ENCODE measurements around the gene KIF23. TPM values are rescaled to one million over a fixed set of nuclear protein-coding genes. Genes with fewer than 3 reads are reported as not detected.

The KIF23 gene
- polyA plus RNA-seq, 3 donors = 1.5 to 8.1 (median 1.8) TPM

DNA sequence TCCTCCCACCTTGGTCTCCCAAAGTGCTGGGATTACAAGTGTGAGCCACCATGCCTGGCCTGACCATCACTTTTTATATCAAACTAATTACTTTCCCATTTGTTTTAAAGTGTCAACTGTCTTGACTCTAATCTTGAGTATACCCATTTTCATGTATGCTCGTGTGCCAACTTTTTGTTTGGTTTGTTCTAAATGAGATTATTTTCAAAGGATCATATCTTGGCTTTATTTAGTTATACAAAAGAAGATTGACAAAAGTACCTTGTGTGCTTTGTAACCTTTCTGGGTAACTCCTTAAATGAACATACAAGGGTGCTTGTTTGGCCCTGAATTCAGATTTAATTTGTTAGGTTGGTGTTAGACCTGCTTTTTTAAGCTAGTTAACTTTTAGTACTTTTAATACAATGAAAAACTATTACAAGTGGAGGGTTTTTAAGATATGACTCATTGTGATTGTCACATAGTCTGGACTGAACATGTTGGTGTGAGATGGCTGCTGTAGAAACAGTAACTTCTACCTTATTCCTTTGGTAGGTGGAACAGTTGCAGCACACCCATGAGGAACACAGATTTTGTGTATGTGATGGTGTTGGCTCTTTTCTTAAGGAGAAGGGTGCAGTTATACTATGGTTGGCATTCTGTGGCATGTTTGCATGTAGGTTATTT, 10.7 kb downstream of the KIF23 start:
- H3K9me3 ChIP-seq (replicated peaks in 1 of 2; ENCODE audit: control insufficient read depth in 1 of 2, insufficient read depth in 1 of 2, low read length in 2 of 2) = no peaks in the 10 kb centered on the region
- Mint-ChIP-seq H3K4me3 (no peak overlapping the region), H3K27ac (peak overlapping the region in 1 of 7 donors; percentile 63), H3K27me3 (ENCODE audit: low read depth in 3 of 3) (peaks cover 0 to under 1% (median 0%) of the 10 kb centered on the region in 3 donors), H3K4me1 (no peaks in the 10 kb centered on the region), H3K9me3 (no peaks in the 10 kb centered on the region), H3K36me3 (peaks cover 51 to 80% of the 10 kb centered on the region in 2 donors)
- H2AFZ ChIP-seq (ENCODE audit: insufficient read depth, low read depth, low read length, poor library complexity, severe bottlenecking) = no peak overlapping the region
- H3K4me2 ChIP-seq (replicated peaks; ENCODE audit: extremely low read depth, low read length, poor library complexity, severe bottlenecking) = no peak overlapping the region
- H3K4me1 ChIP-seq (ENCODE audit: control insufficient read depth in 1 of 2, insufficient read depth in 2 of 2, low read length in 2 of 2) = no peaks in the 10 kb centered on the region
- H3K4me3 ChIP-seq (replicated peaks in 1 of 3; ENCODE audit: low read depth in 2 of 3, low read length in 3 of 3) = no peak overlapping the region
- no peak overlapping the region for H3K27ac ChIP-seq (ENCODE audit: low read depth in 1 of 2, low read length in 2 of 2)
- no peak for DNase-seq
- peaks cover 43 to 93% of the 10 kb centered on the region in 2 donors for H3K36me3 ChIP-seq (replicated peaks in 1 of 2; ENCODE audit: control insufficient read depth in 1 of 2, insufficient read depth in 2 of 2, low read length in 2 of 2)
- peaks cover 15% of the 10 kb centered on the region for H3K79me2 ChIP-seq (ENCODE audit: insufficient read depth, low read length)
- no peaks in the 10 kb centered on the region for H3K27me3 ChIP-seq (ENCODE audit: control insufficient read depth in 2 of 2, insufficient read depth in 2 of 2, low read length in 2 of 2)
- intact Hi-C loops (cut with micrococcal nuclease) = no loop called here
- TF ChIP-seq, protein P1, sequence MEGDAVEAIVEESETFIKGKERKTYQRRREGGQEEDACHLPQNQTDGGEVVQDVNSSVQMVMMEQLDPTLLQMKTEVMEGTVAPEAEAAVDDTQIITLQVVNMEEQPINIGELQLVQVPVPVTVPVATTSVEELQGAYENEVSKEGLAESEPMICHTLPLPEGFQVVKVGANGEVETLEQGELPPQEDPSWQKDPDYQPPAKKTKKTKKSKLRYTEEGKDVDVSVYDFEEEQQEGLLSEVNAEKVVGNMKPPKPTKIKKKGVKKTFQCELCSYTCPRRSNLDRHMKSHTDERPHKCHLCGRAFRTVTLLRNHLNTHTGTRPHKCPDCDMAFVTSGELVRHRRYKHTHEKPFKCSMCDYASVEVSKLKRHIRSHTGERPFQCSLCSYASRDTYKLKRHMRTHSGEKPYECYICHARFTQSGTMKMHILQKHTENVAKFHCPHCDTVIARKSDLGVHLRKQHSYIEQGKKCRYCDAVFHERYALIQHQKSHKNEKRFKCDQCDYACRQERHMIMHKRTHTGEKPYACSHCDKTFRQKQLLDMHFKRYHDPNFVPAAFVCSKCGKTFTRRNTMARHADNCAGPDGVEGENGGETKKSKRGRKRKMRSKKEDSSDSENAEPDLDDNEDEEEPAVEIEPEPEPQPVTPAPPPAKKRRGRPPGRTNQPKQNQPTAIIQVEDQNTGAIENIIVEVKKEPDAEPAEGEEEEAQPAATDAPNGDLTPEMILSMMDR (IDR thresholded peaks at IDR 0.05) = no peak
- no peaks in the 10 kb centered on the region for H4K20me1 ChIP-seq (ENCODE audit: insufficient read depth, low read length)
- H3K9ac ChIP-seq (ENCODE audit: insufficient read depth, low read length, poor library complexity, severe bottlenecking) = no peak overlapping the region
- WGBS (ENCODE audit: insufficient coverage) = no CpG with 5 or more reads among the region's 1 CpG

DNA sequence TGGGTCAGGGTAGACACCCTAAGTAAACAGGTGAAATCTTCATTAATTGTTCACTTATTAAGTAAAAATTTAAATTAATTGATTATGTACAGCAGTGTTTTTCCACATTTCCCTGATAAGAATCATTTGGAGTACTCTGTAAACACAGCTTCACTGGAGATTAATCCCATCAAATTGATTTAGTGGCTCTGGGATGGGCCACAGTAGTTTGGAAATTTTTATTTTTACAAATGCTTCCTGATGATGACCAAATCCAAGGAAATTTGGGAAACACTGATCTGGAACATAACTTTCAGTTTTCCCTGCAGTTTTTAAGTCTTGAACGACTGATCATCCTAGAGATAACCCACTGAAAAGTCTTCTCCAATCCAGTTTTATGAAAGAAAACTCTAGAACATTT, 19.7 kb downstream of the KIF23 start:
- TF ChIP-seq, protein P1 (IDR thresholded peaks at IDR 0.05) = no peak
- DNase-seq = no peak
- Histone ChIP-seq H3K4me2 (replicated peaks; ENCODE audit: extremely low read depth, low read length, poor library complexity, severe bottlenecking) (no peak overlapping the region), H4K20me1 (ENCODE audit: insufficient read depth, low read length) (no peaks in the 10 kb centered on the region), H3K36me3 (replicated peaks in 1 of 2; ENCODE audit: control insufficient read depth in 1 of 2, insufficient read depth in 2 of 2, low read length in 2 of 2) (peaks cover 9 to 69% of the 10 kb centered on the region in 2 donors), H3K27ac (ENCODE audit: low read depth in 1 of 2, low read length in 2 of 2) (no peak overlapping the region), H3K27me3 (ENCODE audit: control insufficient read depth in 2 of 2, insufficient read depth in 2 of 2, low read length in 2 of 2) (no peaks in the 10 kb centered on the region), H3K79me2 (ENCODE audit: insufficient read depth, low read length) (peaks cover 23% of the 10 kb centered on the region), H2AFZ (ENCODE audit: insufficient read depth, low read depth, low read length, poor library complexity, severe bottlenecking) (no peak overlapping the region), H3K4me1 (ENCODE audit: control insufficient read depth in 1 of 2, insufficient read depth in 2 of 2, low read length in 2 of 2) (peaks cover 21 to 36% of the 10 kb centered on the region in 2 donors), H3K4me3 (replicated peaks in 1 of 3; ENCODE audit: low read depth in 2 of 3, low read length in 3 of 3) (no peak overlapping the region), H3K9me3 (replicated peaks in 1 of 2; ENCODE audit: control insufficient read depth in 1 of 2, insufficient read depth in 1 of 2, low read length in 2 of 2) (no peaks in the 10 kb centered on the region), H3K9ac (ENCODE audit: insufficient read depth, low read length, poor library complexity, severe bottlenecking) (no peak overlapping the region)
- no CpG with 5 or more reads among the region's 1 CpG for WGBS (ENCODE audit: insufficient coverage)
- Mint-ChIP-seq H3K36me3 (peaks cover 38 to 66% of the 10 kb centered on the region in 2 donors), H3K4me1 (peaks cover 25% of the 10 kb centered on the region), H3K4me3 (no peak overlapping the region), H3K9me3 (peaks cover 0 to 2% (median 0%) of the 10 kb centered on the region in 7 donors), H3K27me3 (ENCODE audit: low read depth in 3 of 3) (no peaks in the 10 kb centered on the region), H3K27ac (no peak overlapping the region)
- intact Hi-C loops (cut with micrococcal nuclease) = no loop called here
